COLO829 (cell line): ENCODE results near the gene AGBL1.
"Not testable (repeated sequence)": the region's sequence is repeated elsewhere in the genome, so short reads cannot be mapped to it uniquely, and the experiment has no call there.

Experiments used
- DNase-seq: peaks from one replicate; pipeline ENCODE4 v3.0.0; 2012; ENCODE audit warnings: low spot score

AGBL1 gene

GRCh38 chr15:86522721-86523120 is 443.1 kb downstream of the AGBL1 start:
- no peak for DNase-seq

GRCh38 chr15:86526938-86527690 is 447.4 kb downstream of the AGBL1 start:
- no peak for DNase-seq

GRCh38 chr15:86528094-86528493 is 448.4 kb downstream of the AGBL1 start:
- DNase-seq, result not testable (repeated sequence)

- no peak for DNase-seq
Observed at GRCh38 chr15:86538141-86538540, 458.5 kb downstream of the AGBL1 start.

- no peak for DNase-seq
Observed at GRCh38 chr15:86540840-86541467, 461.3 kb downstream of the AGBL1 start.

- DNase-seq, result no peak
Observed at GRCh38 chr15:86541540-86541939, 461.9 kb downstream of the AGBL1 start.

- no peak for DNase-seq
Observed at GRCh38 chr15:86550075-86550474, 470.4 kb downstream of the AGBL1 start.

GRCh38 chr15:86553108-86553507 is 473.4 kb downstream of the AGBL1 start:
- DNase-seq, result no peak

- DNase-seq, result no peak
Observed at GRCh38 chr15:86555098-86555497, 475.4 kb downstream of the AGBL1 start.

- DNase-seq, result no peak
Observed at GRCh38 chr15:86555939-86556338, 476.3 kb downstream of the AGBL1 start.

- DNase-seq, result no peak
Observed at GRCh38 chr15:86556396-86557017, 476.8 kb downstream of the AGBL1 start.

- DNase-seq, result no peak
Observed at GRCh38 chr15:86557018-86557550, 477.4 kb downstream of the AGBL1 start.

- no peak for DNase-seq
Observed at GRCh38 chr15:86558252-86558651, 478.6 kb downstream of the AGBL1 start.

- DNase-seq, result no peak
Observed at GRCh38 chr15:86558686-86559085, 479.0 kb downstream of the AGBL1 start.

- no peak for DNase-seq
Observed at GRCh38 chr15:86568378-86568777, 488.7 kb downstream of the AGBL1 start.

- DNase-seq, result no peak
Observed at GRCh38 chr15:86570738-86571137, 491.1 kb downstream of the AGBL1 start.

- no peak for DNase-seq
Observed at GRCh38 chr15:86571873-86572272, 492.2 kb downstream of the AGBL1 start.

GRCh38 chr15:86572368-86572841 is 492.7 kb downstream of the AGBL1 start:
- no peak for DNase-seq

- no peak for DNase-seq
Observed at GRCh38 chr15:86573476-86573875, 493.8 kb downstream of the AGBL1 start.

GRCh38 chr15:86588413-86588812 is 508.7 kb downstream of the AGBL1 start:
- no peak for DNase-seq

GRCh38 chr15:86590461-86590860 is 510.8 kb downstream of the AGBL1 start:
- no peak for DNase-seq

- no peak for DNase-seq
Observed at GRCh38 chr15:86591158-86591557, 511.5 kb downstream of the AGBL1 start.
